Small intestine (tissue), 7 donors: ENCODE measurements around the gene NSUN5. TPM values are rescaled to one million over a fixed set of nuclear protein-coding genes. Genes with fewer than 3 reads are reported as not detected.
"Not testable (repeated sequence)": the region's sequence is repeated elsewhere in the genome, so short reads cannot be mapped to it uniquely, and the experiment has no call there.

Experiments
- DNase-seq, 2 donors: peaks; one replicate each; pipeline versions ENCODE4 v3.0.0 to v3.0.0-alpha.2; 2013
- FAIRE-seq: peaks from 2 replicates; lab custom pipeline; 2012; peaks lifted over from hg19 to GRCh38; lab: Jason Lieb, UNC
- H3K27ac ChIP-seq, 3 donors: one replicate each; pipeline ENCODE4 v1.5.1; 2013; ENCODE audit warnings: low read length in 2 of 3, mild to moderate bottlenecking in 2 of 3, control low read depth in 1 of 3, inconsistent platforms in 1 of 3, low read depth in 1 of 3, moderate library complexity in 1 of 3
- H3K27me3 ChIP-seq, 3 donors: one replicate each; pipeline ENCODE4 v1.6.1; 2013; ENCODE audit warnings: low read length in 3 of 3, inconsistent platforms in 1 of 3; ENCODE audit not compliant: control insufficient read depth in 3 of 3, insufficient read depth in 3 of 3
- H3K36me3 ChIP-seq, 3 donors: one replicate each; pipeline ENCODE4 v1.6.1; 2013; ENCODE audit warnings: low read length in 3 of 3, inconsistent platforms in 1 of 3, low read depth in 1 of 3, mild to moderate bottlenecking in 1 of 3, moderate library complexity in 1 of 3; ENCODE audit not compliant: control insufficient read depth in 3 of 3, insufficient read depth in 2 of 3
- H3K4me1 ChIP-seq, 3 donors: one replicate each; pipeline ENCODE4 v1.6.1; 2013; ENCODE audit warnings: low read length in 2 of 3, inconsistent platforms in 1 of 3, low read depth in 1 of 3, mild to moderate bottlenecking in 1 of 3, moderate library complexity in 1 of 3; ENCODE audit not compliant: control insufficient read depth in 3 of 3, insufficient read depth in 2 of 3
- H3K4me3 ChIP-seq, 3 donors: one replicate each; pipeline ENCODE4 v1.5.1; 2013; ENCODE audit warnings: low read length in 3 of 3, control low read depth in 1 of 3, inconsistent platforms in 1 of 3, low read depth in 1 of 3, mild to moderate bottlenecking in 1 of 3, moderate library complexity in 1 of 3
- H3K9me3 ChIP-seq, 2 donors: one replicate each; pipeline ENCODE4 v1.6.1; 2013; ENCODE audit warnings: low read depth in 1 of 2, low read length in 1 of 2; ENCODE audit not compliant: control insufficient read depth in 2 of 2, insufficient read depth in 1 of 2
- WGBS, 3 donors: extraction: QIAGEN DNeasy Blood & Tissue Kit; methylation state at CpG; one replicate each; pipeline ENCODE4 v1.1.7; 2013; 5-methylcytosine and 5-hydroxymethylcytosine counted together
- polyA plus RNA-seq, 4 donors: library from polyadenylated mRNA; stranded (reverse) in 3 of 4; unstranded in 1 of 4; fragments of 200-250 nt in 3 of 4; fragments of 120-200 nt in 1 of 4; gene quantifications; one replicate each; pipeline versions ENCODE4 v1.2.1 to v1.2.3, GENCODE V29; 2013
- donor health status: healthy with polysubstance abuse.
- donor health status: control.
- donor health status: control.
- donor health status: Bipolar disorder and iron deficiency.
- donor health status: healthy.

The NSUN5 gene
- polyA plus RNA-seq, 4 donors, result 22.5 to 34.0 (median 30.8) TPM

GRCh38 chr7:73301108-73301507 is 7.5 kb downstream of the NSUN5 start:
- not testable (repeated sequence) for H3K27ac ChIP-seq, H3K9me3 ChIP-seq, DNase-seq, FAIRE-seq, H3K27me3 ChIP-seq, H3K4me1 ChIP-seq, H3K4me3 ChIP-seq
- 84 to 90% (median 86%) methylated on average over 5 to 10 of the region's 14 CpGs for WGBS, 3 donors
- H3K36me3 ChIP-seq, result peaks cover 3 to 27% (median 4%) of the 10 kb centered on the region in 3 donors

- 55 to 67% (median 62%) methylated on average over 6 to 8 of the region's 12 CpGs for WGBS, 3 donors
- not testable (repeated sequence) for H3K4me1 ChIP-seq, DNase-seq, H3K27ac ChIP-seq, H3K9me3 ChIP-seq, H3K27me3 ChIP-seq, FAIRE-seq, H3K4me3 ChIP-seq
- peaks cover 0 to 19% (median 3%) of the 10 kb centered on the region in 3 donors for H3K36me3 ChIP-seq
Measured at GRCh38 chr7:73299812-73300211, 8.8 kb downstream of the NSUN5 start.

GRCh38 chr7:73297706-73298105 is 10.9 kb downstream of the NSUN5 start:
- not testable (repeated sequence) for H3K27ac ChIP-seq, FAIRE-seq, H3K27me3 ChIP-seq, H3K36me3 ChIP-seq, H3K9me3 ChIP-seq, H3K4me1 ChIP-seq, DNase-seq, H3K4me3 ChIP-seq
- WGBS, 3 donors, result 90 to 96% (median 93%) methylated on average over 19 to 27 of the region's 27 CpGs

- WGBS, 3 donors, result no CpG with 5 or more reads among the region's 13 CpGs
- H3K4me3 ChIP-seq, H3K9me3 ChIP-seq, DNase-seq, H3K27ac ChIP-seq, H3K4me1 ChIP-seq, H3K36me3 ChIP-seq, H3K27me3 ChIP-seq, FAIRE-seq: not testable (repeated sequence)
Measured at GRCh38 chr7:73297235-73297634, 11.4 kb downstream of the NSUN5 start.

- FAIRE-seq, H3K27ac ChIP-seq, H3K9me3 ChIP-seq, H3K4me3 ChIP-seq, DNase-seq, H3K36me3 ChIP-seq, H3K4me1 ChIP-seq, H3K27me3 ChIP-seq: not testable (repeated sequence)
- 42 to 63% (median 55%) methylated on average over 1 of the region's 5 CpGs for WGBS, 3 donors
Measured at GRCh38 chr7:73277210-73277609, 31.4 kb downstream of the NSUN5 start.

- WGBS, 3 donors, result 79 to 91% (median 90%) methylated on average over 3 of the region's 4 CpGs
- H3K36me3 ChIP-seq, H3K9me3 ChIP-seq, FAIRE-seq, DNase-seq, H3K4me1 ChIP-seq, H3K27me3 ChIP-seq, H3K4me3 ChIP-seq, H3K27ac ChIP-seq: not testable (repeated sequence)
Measured at GRCh38 chr7:73267813-73268212, 40.8 kb downstream of the NSUN5 start.

GRCh38 chr7:73266719-73267368 is 41.8 kb downstream of the NSUN5 start:
- not testable (repeated sequence) for H3K27me3 ChIP-seq, H3K4me3 ChIP-seq, H3K27ac ChIP-seq, H3K36me3 ChIP-seq, H3K4me1 ChIP-seq, H3K9me3 ChIP-seq, FAIRE-seq, DNase-seq
- WGBS, 3 donors, result no CpG with 5 or more reads among the region's 22 CpGs

- FAIRE-seq, H3K36me3 ChIP-seq, H3K4me3 ChIP-seq, H3K9me3 ChIP-seq, H3K27me3 ChIP-seq, DNase-seq, H3K27ac ChIP-seq, H3K4me1 ChIP-seq: not testable (repeated sequence)
- WGBS, 3 donors, result no CpG with 5 or more reads among the region's 2 CpGs
Measured at GRCh38 chr7:73262416-73262815, 46.2 kb downstream of the NSUN5 start.
